HG02840 (cell line): ENCODE measurements around the gene TMEM223.
"Not testable (repeated sequence)": the region's sequence is repeated elsewhere in the genome, so short reads cannot be mapped to it uniquely, and the experiment has no call there.

ENCODE experiments used
- ATAC-seq: cut with Tn5 transposase; IDR thresholded peaks from one replicate; pipeline ENCODE4 v1.9.1; 2021; ENCODE audit warnings: mild to moderate bottlenecking, moderate library complexity, moderate number of reproducible peaks; ENCODE audit not compliant: unreplicated experiment, low FRiP score

The TMEM223 gene

DNA sequence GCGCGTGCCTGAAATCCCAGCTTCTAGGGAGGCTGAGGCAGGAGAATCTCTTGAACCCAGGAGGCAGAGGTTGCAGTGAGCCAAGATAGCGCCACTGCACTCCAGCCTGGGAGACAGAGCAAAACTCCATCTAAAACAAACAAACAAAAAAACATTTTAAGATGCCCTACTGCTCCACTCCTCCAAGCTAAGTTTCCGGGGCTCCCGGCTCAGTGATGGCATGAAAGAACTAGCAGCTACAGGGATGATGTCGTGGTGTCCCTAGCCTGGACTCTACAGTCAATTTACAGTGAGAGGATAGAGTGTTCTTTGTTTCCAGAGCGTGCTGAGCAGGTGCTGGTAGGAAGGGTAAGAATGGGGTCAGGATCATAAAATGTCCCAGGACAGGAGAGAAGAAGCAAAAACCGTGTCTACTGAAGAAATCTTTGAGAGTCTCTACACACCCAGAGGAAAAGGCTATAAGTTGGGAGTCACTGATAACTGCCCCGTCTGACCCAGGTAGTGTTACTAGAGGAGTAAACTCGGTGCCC lies 36.7 kb downstream of the TMEM223 start:
- no peak for ATAC-seq

DNA sequence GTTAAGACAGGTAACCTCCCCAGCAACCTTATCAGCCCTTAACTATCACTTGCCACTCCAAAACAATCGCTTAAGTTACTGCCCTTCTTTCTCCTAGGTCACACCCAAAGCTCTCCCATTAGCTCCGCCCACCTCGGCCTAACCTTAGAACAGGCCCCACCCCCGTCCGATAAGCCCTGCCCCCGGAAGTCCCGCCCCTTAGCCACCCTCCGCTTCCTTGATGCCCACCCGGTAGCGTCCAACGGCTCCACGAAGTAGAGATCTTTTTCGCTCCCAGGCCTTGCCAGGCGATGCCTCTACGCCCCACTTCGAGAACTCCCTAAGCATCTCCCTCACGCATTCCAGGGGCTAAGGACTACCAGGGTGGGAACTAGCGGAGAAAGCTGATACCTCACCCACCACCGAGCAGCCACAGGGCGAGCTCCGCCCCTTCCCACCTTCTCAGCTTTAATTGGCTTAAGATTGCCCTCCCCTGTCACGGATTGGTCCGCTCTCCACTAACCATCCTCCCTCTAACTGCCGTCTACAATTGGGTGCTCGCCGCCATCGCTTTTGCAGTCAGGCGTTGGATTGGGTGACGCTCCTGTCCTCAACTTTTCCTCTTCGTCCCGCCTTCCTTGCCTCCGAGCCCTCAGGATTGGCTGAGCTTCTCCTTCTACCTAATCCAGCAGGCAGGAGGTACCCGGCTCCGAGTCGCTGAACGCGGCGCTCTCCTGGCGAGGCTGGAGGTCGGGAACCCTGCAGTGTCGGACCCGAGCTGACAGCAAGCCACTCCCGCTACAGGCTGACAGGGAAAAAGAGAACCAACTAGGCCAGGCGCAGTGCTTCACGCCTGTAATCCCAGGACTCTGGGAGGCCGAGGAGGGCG lies 37.8 kb downstream of the TMEM223 start, which contains the start of gene ZBTB3:
TSS of gene ZBTB3 (minus strand) at position 425 of the 868 bp plus-strand sequence. CDS start 496 bp downstream, outside the sequence.
- peak; percentile 95 for ATAC-seq

DNA sequence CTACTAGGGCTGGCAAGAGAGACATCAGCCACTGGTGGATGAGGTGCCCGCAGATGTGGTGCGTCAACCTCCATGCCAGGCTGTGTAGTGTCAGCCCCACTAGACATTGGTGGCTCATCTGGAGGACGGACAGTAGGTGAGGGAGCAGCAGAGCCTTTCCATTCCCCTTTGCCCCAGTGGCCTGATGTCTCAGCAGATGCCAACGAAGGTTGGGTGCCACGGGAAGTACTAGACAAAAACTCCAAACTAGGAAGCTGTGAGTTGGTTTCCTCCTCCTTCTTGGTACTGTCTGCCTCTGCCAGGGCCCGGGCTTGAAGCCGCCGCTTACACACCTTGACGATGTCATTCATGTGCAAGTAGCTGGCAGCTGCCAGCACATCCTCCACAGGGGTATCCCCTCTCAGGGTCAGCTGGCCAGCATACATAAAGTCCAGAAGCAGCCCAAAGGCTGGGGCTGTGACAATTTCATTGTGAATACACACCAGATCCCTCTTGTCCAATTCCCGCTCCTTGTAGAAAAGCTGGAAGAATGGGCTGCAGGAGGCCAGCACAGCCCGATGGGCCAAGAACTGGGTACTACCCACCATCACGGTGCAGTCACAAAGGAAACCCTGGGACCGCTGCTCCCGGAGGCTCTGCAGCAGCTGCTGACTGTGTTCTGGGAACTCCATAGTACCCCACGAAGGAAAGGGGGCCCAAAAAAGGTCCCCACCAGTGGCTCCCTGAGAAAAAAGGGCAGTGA lies 38.6 kb downstream of the TMEM223 start:
- ATAC-seq: no peak

DNA sequence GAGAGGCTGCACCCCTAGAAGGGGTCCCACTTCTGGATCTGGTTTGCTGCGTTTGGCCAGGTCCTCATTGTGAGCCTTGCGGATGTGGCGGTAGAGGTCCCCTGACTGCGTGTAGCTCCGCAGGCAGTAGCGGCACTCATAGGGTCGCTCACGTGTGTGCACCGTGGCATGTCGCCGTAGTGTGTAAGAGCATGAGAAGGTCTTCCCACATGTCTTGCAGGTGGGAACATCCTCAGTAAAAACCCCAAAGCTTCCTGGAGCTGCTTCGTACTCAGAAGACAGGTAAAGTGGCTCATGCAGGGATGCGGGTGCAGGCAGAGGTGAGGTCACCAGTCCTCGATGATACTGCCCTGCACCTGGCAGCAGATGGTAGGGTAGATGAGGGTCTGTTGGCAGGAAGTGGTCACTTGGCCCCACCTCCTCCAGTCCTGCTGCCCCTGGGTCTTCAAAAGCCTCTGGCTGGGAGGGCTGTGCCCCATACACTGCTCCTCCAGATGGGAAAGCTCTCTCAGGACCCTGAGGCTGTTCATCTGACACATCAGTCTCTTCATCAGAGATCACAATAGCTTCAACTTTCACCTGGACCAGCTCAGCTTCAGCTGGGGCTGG lies 39.5 kb downstream of the TMEM223 start:
- no peak for ATAC-seq

DNA sequence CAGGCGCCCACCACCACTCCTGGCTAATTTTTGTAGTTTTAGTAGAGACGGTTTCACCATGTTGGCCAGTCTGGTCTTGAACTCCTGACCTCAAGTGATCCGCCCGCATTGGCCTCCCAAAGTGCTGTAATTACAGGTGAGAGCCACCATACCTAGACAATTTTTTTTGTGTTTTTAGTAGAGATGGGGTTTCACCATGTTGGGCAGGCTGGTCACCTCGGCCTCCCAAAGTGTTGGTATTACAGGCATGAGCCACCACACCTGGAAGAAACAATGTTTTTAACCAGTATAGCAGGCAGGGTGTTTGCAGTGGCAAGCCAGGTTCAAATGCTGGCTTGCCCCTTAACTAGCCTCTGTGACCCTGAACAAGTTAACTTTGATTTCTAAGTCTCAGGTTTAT lies 41.9 kb downstream of the TMEM223 start:
- not testable (repeated sequence) for ATAC-seq

DNA sequence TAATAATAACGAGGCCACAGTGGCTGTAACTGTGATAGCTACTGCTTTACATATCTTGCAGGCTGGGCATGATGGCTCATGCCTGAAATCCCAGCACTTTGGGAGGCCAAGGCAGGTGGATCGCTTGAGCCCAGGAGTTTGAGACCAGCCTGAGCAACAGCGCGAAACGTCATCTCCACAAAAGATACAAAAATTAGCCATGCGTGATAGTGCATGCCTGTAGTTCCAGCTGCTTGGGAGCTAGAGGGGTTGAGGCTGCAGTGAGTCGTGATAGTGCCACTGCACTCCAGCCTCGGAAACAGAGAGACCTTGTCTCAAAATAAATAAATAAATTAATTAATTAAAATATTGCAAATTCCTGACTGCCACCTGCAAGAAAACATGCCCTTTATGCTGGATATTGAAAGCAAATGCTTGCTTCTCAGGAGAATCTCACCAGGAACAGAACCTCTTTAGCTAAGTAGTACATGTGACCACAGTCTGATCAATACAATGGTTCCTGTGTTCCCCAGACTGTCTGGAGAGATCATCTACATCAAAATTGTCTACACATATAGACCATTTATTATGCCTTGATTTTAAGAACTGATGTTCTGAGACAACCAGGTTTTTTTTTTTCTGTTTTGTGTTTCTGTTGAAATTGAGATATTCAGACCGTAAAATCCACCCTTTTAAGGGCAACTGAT lies 44.2 kb downstream of the TMEM223 start:
- no peak for ATAC-seq
